Keratinocyte (primary cell): ENCODE measurements around the gene SYVN1. TPM values are rescaled to one million over a fixed set of nuclear protein-coding genes. Genes with fewer than 3 reads are reported as not detected.

Source experiments
- DNase-seq: peaks from one replicate; pipeline ENCODE4 v3.0.0-alpha.2; 2011; ENCODE audit warnings: low read depth, missing footprints, low spot score
- FAIRE-seq: peaks from 2 replicates; lab custom pipeline; 2011; peaks lifted over from hg19 to GRCh38; lab: Jason Lieb, UNC
- H2AFZ ChIP-seq: 2 replicates; pipeline ENCODE4 v1.6.0; 2012; ENCODE audit warnings: low read length, control low read depth, inconsistent platforms; ENCODE audit not compliant: control insufficient read depth
- H3K27ac ChIP-seq: 2 replicates; pipeline ENCODE4 v1.5.1; 2011; ENCODE audit warnings: low read length; ENCODE audit not compliant: control insufficient read depth, insufficient read depth
- H3K27me3 ChIP-seq: 3 replicates; pipeline ENCODE4 v1.6.0; 2011; ENCODE audit warnings: low read length; ENCODE audit not compliant: control insufficient read depth, insufficient read depth; ENCODE audit errors: extremely low read depth
- H3K36me3 ChIP-seq, 2 experiments: 2 replicates in 1 of 2; 3 replicates in 1 of 2; pipeline ENCODE4 v1.5.1; 2011; ENCODE audit warnings: low read length in 2 of 2, mild to moderate bottlenecking in 1 of 2; ENCODE audit not compliant: control insufficient read depth in 2 of 2, insufficient read depth in 2 of 2; ENCODE audit errors: extremely low read depth in 1 of 2
- H3K4me1 ChIP-seq: 3 replicates; pipeline ENCODE4 v1.5.1; 2011; ENCODE audit warnings: low read length; ENCODE audit not compliant: control insufficient read depth, insufficient read depth; ENCODE audit errors: extremely low read depth
- H3K4me2 ChIP-seq: 3 replicates; pipeline ENCODE4 v1.6.0; 2011; ENCODE audit warnings: low read depth, low read length; ENCODE audit not compliant: control insufficient read depth, insufficient read depth; ENCODE audit errors: extremely low read depth
- H3K4me3 ChIP-seq, 3 experiments: fragments of 200-600 bp in 1 of 3; sonication (generic) in 1 of 3; 2 replicates in 2 of 3; 3 replicates in 1 of 3; pipeline ENCODE4 v1.5.1; 2011 to 2016; ENCODE audit warnings: low read length in 3 of 3, mild to moderate bottlenecking in 3 of 3, control low read depth in 2 of 3, inconsistent platforms in 1 of 3, low read depth in 1 of 3, mixed read lengths in 1 of 3, mixed run types in 1 of 3, moderate library complexity in 1 of 3; ENCODE audit not compliant: control insufficient read depth in 2 of 3, insufficient read depth in 2 of 3; ENCODE audit errors: extremely low read depth in 1 of 3
- H3K79me2 ChIP-seq: 2 replicates; pipeline ENCODE4 v1.6.0; 2012; ENCODE audit warnings: low read length; ENCODE audit not compliant: control insufficient read depth, insufficient read depth
- H3K9ac ChIP-seq: 3 replicates; pipeline ENCODE4 v1.6.0; 2011; ENCODE audit warnings: low read length; ENCODE audit not compliant: control insufficient read depth, insufficient read depth; ENCODE audit errors: extremely low read depth
- H3K9me1 ChIP-seq: 3 replicates; pipeline ENCODE4 v1.6.0; 2011; ENCODE audit warnings: low read length; ENCODE audit not compliant: control insufficient read depth, insufficient read depth; ENCODE audit errors: extremely low read depth
- H3K9me3 ChIP-seq: 2 replicates; pipeline ENCODE4 v1.5.1; 2012; ENCODE audit warnings: low read depth, low read length; ENCODE audit not compliant: control insufficient read depth
- H4K20me1 ChIP-seq: 3 replicates; pipeline ENCODE4 v1.6.0; 2011; ENCODE audit warnings: low read length; ENCODE audit not compliant: control insufficient read depth, insufficient read depth; ENCODE audit errors: extremely low read depth
- CTCF ChIP-seq, 3 experiments: IDR thresholded peaks in 1 of 3; conservative IDR thresholded peaks in 1 of 3; optimal IDR thresholded peaks in 1 of 3; 2 replicates in 2 of 3; 3 replicates in 1 of 3; pipeline versions ENCODE3 to v1.5.1; 2011; ENCODE audit warnings: low read length in 3 of 3, mild to moderate bottlenecking in 3 of 3, moderate library complexity in 2 of 3, control low read depth in 1 of 3, inconsistent platforms in 1 of 3; ENCODE audit not compliant: insufficient read depth in 2 of 3; ENCODE audit errors: extremely low read depth in 1 of 3
- EZH2 ChIP-seq: IDR thresholded peaks from one replicate; pipeline ENCODE4 v1.6.1; 2012; ENCODE audit warnings: inconsistent platforms, mild to moderate bottlenecking, low read length, moderate library complexity
- dilution Hi-C: fragments of 300-500 bp; cut with MboI; formaldehyde crosslinking; loops from one replicate; pipeline ENCODE4 v1.7.0; 2020; ENCODE audit warnings: low sequenced_read_pairs; ENCODE audit not compliant: extremely low pct_ligation_motif_present
- polyA plus RNA-seq, 5 experiments: library from polyadenylated mRNA; depleted of rRNA in 3 of 5; stranded (reverse) in 3 of 5; stranded (forward) in 1 of 5; unstranded in 1 of 5; fragments of >200 nt; gene quantifications; 1 replicate in 1 of 5; 2 replicates in 3 of 5; 3 replicates in 1 of 5; pipeline versions ENCODE4 v1.2.1 to v1.2.3, GENCODE V29; 2011 to 2012; ENCODE audit warnings: missing spikeins in 2 of 5, low read depth in 1 of 5, low replicate concordance in 1 of 5

Gene SYVN1
- polyA plus RNA-seq, 1 donor (not counting 4 experiments of a cell fraction or from before 2014, with no cell fraction given) = 10.8 TPM

- Histone ChIP-seq H3K36me3 (peaks cover 19 to 28% of the 10 kb centered on the region in 2 experiments), H3K4me1 (peaks cover 12% of the 10 kb centered on the region), H2AFZ (no peak overlapping the region), H3K9me3 (no peaks in the 10 kb centered on the region), H3K27me3 (no peaks in the 10 kb centered on the region), H3K27ac (no peak overlapping the region), H4K20me1 (no peaks in the 10 kb centered on the region), H3K9ac (no peak overlapping the region), H3K9me1 (no peaks in the 10 kb centered on the region), H3K79me2 (peaks cover 25% of the 10 kb centered on the region), H3K4me2 (no peak overlapping the region), H3K4me3 (no peak overlapping the region)
- FAIRE-seq (no peak), DNase-seq (no peak)
- TF ChIP-seq CTCF (optimal IDR thresholded peaks at IDR 0.05 in 1 of 3, IDR thresholded peaks at IDR 0.05 in 1 of 3, conservative IDR thresholded peaks at IDR 0.05 in 1 of 3; ENCODE audit: extremely low read depth in 1 of 3, insufficient read depth in 2 of 3, low read length in 3 of 3) = no peak
- TF ChIP-seq EZH2 = no peak
- dilution Hi-C loops = no loop called here
Measured at GRCh38 chr11:65087827-65088226, 46.5 kb downstream of the SYVN1 start.

- peaks cover 15% of the 10 kb centered on the region for H3K4me1 ChIP-seq
- no peak overlapping the region for H3K4me3 ChIP-seq
- no peak for FAIRE-seq
- H2AFZ ChIP-seq = no peak overlapping the region
- no peak overlapping the region for H3K9ac ChIP-seq
- peaks cover 19 to 28% of the 10 kb centered on the region in 2 experiments for H3K36me3 ChIP-seq
- no peaks in the 10 kb centered on the region for H3K9me1 ChIP-seq
- H3K79me2 ChIP-seq = peaks cover 29% of the 10 kb centered on the region
- DNase-seq = no peak
- no peak overlapping the region for H3K27ac ChIP-seq
- H3K27me3 ChIP-seq = no peaks in the 10 kb centered on the region
- H3K9me3 ChIP-seq = no peaks in the 10 kb centered on the region
- H3K4me2 ChIP-seq = no peak overlapping the region
- TF ChIP-seq CTCF (optimal IDR thresholded peaks at IDR 0.05 in 1 of 3, IDR thresholded peaks at IDR 0.05 in 1 of 3, conservative IDR thresholded peaks at IDR 0.05 in 1 of 3; ENCODE audit: extremely low read depth in 1 of 3, insufficient read depth in 2 of 3, low read length in 3 of 3) (no peak), EZH2 (no peak)
- H4K20me1 ChIP-seq = no peaks in the 10 kb centered on the region
- dilution Hi-C loops = no loop called here
Measured at GRCh38 chr11:65087216-65087615, 47.1 kb downstream of the SYVN1 start.
